Colonic mucosa (tissue), 4 donors: ENCODE results near the gene NADK. TPM values are rescaled to one million over a fixed set of nuclear protein-coding genes. Genes with fewer than 3 reads are reported as not detected.

Source experiments
- DNase-seq: peaks from one replicate; pipeline ENCODE4 v3.0.0-alpha.2; 2020
- H3K27ac ChIP-seq: fragments of 200-600 bp; one replicate; pipeline ENCODE4 v1.8.0; 2021
- H3K27me3 ChIP-seq: fragments of 200-600 bp; one replicate; pipeline ENCODE4 v1.8.0; 2021
- H3K36me3 ChIP-seq: fragments of 200-600 bp; one replicate; pipeline ENCODE4 v1.8.0; 2021
- H3K4me1 ChIP-seq: fragments of 200-600 bp; one replicate; pipeline ENCODE4 v1.8.0; 2021; ENCODE audit warnings: mild to moderate bottlenecking
- H3K4me3 ChIP-seq: fragments of 200-600 bp; one replicate; pipeline ENCODE4 v1.8.0; 2021
- H3K9ac ChIP-seq, 2 donors: one replicate each; pipeline ENCODE4 v1.7.0; 2013; ENCODE audit warnings: control low read depth in 2 of 2, low read depth in 2 of 2, low read length in 2 of 2
- H3K9me3 ChIP-seq: fragments of 200-600 bp; one replicate; pipeline ENCODE4 v1.8.0; 2021
- intact Hi-C: fragments of 100-400 bp; cut with DNase I; formaldehyde crosslinking; loops from one replicate; pipeline ENCODE4 v1.14.1; 2022
- total RNA-seq, 2 donors: library from RNA; stranded (reverse); fragmentation: NEBNext Ultra II Directional in 1 of 2; extraction: Animal tissue kit (Norgen Biotek cat#: 25700) in 1 of 2; gene quantifications; one replicate each; pipeline ENCODE4 v1.2.1, GENCODE V29; 2021
- TF ChIP-seq, protein P1 (sequence below): fragments of 200-600 bp; IDR thresholded peaks from one replicate; pipeline ENCODE4 v1.8.0; 2022; ENCODE audit warnings: antibody characterized with exemption, mild to moderate bottlenecking
- donor health status: healthy.
- donor health status: DM: no; HTN: no; CAD: no.
- donor health status: DM: no; HTN: no; CAD: no.

Gene NADK
- total RNA-seq, 2 donors from 2014 or later, result 122 to 146 TPM

GRCh38 chr1:1768249-1768992 is 9.8 kb downstream of the NADK start:
- Histone ChIP-seq H3K36me3 (no peaks in the 10 kb centered on the region), H3K9me3 (no peaks in the 10 kb centered on the region), H3K4me1 (no peaks in the 10 kb centered on the region), H3K4me3 (no peak overlapping the region), H3K27me3 (no peaks in the 10 kb centered on the region), H3K27ac (no peak overlapping the region), H3K9ac (no peak overlapping the region)
- TF ChIP-seq, protein P1, sequence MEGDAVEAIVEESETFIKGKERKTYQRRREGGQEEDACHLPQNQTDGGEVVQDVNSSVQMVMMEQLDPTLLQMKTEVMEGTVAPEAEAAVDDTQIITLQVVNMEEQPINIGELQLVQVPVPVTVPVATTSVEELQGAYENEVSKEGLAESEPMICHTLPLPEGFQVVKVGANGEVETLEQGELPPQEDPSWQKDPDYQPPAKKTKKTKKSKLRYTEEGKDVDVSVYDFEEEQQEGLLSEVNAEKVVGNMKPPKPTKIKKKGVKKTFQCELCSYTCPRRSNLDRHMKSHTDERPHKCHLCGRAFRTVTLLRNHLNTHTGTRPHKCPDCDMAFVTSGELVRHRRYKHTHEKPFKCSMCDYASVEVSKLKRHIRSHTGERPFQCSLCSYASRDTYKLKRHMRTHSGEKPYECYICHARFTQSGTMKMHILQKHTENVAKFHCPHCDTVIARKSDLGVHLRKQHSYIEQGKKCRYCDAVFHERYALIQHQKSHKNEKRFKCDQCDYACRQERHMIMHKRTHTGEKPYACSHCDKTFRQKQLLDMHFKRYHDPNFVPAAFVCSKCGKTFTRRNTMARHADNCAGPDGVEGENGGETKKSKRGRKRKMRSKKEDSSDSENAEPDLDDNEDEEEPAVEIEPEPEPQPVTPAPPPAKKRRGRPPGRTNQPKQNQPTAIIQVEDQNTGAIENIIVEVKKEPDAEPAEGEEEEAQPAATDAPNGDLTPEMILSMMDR, result no peak
- intact Hi-C loops, result no loop called here
- no peak for DNase-seq

DNA sequence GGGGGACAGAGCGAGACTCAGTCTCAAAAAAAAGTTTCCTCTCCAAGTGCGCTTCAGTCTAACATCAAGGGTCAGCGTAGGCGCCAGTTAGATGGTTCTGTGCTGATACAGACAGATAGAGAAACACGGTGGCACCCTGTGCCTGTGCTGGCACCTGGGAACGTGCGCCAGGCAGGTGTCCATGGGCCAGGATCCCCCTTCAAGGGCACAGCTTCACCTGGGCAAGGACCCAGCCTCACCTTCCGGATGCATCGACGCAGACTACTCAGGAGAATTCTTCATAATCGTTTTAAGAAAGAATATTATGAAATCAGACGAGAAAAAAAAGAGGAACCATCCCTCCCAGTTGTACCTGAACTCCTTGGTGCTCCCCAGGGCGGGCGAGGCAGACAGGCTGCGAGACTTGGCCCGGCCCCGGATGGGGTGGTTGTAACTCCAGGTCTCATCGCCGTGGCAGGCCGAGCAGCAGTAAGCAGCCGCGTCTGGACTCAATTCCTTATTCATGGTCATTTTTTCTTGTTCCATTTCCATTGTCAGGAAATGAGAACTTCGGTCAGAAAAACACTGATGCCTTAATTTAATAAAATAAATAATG is 13.3 kb downstream of the NADK start:
- H3K36me3 ChIP-seq, result peaks cover 5% of the 10 kb centered on the region
- DNase-seq, result no peak
- H3K9ac ChIP-seq, result no peak overlapping the region
- no peak overlapping the region for H3K27ac ChIP-seq
- intact Hi-C loops, result no loop called here
- H3K9me3 ChIP-seq, result no peaks in the 10 kb centered on the region
- TF ChIP-seq, protein P1, result no peak
- H3K4me3 ChIP-seq, result no peak overlapping the region
- H3K27me3 ChIP-seq, result no peaks in the 10 kb centered on the region
- H3K4me1 ChIP-seq, result peaks cover under 1% of the 10 kb centered on the region

DNA sequence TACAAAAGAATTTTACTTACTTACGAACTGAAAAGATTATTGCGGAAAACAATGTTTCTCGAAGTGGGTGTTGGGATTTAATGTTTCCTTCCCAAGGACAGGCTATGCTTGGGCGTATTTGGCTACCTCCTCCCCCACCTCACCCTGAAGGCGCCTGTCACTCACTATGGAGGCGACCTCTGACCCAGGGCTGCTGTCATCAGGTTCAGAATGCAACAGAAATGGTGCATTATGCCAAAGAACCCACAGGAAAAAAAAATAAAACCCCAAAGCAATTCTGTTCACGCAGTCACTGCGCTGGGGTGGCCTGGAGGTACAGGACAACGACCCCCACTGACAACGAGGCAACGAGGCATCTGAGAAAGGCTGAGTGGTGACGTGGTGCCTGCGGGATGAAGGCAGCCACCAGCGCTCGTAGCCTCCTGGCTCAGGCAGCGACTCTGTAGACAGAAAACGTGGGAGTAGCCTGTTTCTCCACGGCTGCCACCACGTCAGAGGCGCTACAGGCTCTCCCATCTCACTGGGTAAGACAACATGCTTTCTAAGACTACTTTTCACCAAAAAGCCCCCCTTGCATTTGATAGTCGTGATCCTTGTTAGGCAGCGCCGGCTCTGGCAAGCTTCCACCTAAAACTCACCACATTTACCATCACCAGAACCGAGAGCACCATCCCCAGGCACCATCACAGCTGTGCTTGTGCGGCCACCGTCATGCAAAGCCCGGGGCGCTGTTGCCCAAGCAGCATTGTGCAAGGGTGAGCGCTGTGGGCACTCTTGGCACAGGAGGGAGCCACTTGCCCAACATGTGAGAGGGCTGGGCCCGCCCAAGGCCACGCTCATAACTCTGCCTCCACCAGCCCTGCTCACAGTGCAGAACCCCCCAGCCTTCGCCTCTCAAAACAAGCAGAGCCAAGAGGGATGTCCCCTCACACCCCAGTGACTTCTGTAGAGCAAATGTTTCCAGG is 14.3 kb downstream of the NADK start:
- Histone ChIP-seq H3K4me3 (no peak overlapping the region), H3K27me3 (no peaks in the 10 kb centered on the region), H3K27ac (no peak overlapping the region), H3K9ac (no peak overlapping the region), H3K4me1 (peaks cover 11% of the 10 kb centered on the region), H3K36me3 (peaks cover 10% of the 10 kb centered on the region), H3K9me3 (no peaks in the 10 kb centered on the region)
- DNase-seq, result no peak
- intact Hi-C loops, result no loop called here
- TF ChIP-seq, protein P1, result no peak

GRCh38 chr1:1761504-1762376 is 16.5 kb downstream of the NADK start:
- peaks cover 10% of the 10 kb centered on the region for H3K36me3 ChIP-seq
- no peak overlapping the region for H3K9ac ChIP-seq
- H3K4me3 ChIP-seq, result no peak overlapping the region
- no peaks in the 10 kb centered on the region for H3K27me3 ChIP-seq
- H3K27ac ChIP-seq, result no peak overlapping the region
- peaks cover 16% of the 10 kb centered on the region for H3K4me1 ChIP-seq
- DNase-seq, result no peak
- intact Hi-C loops, result no loop called here
- TF ChIP-seq, protein P1, result no peak
- no peaks in the 10 kb centered on the region for H3K9me3 ChIP-seq
